Dermis blood vessel endothelial cell (primary cell): ENCODE results near the gene MZB1. TPM values are rescaled to one million over a fixed set of nuclear protein-coding genes. Genes with fewer than 3 reads are reported as not detected.

Experiments
- DNase-seq: peaks from one replicate; pipeline ENCODE4 v3.0.0; 2010
- total RNA-seq: library from RNA; depleted of rRNA; stranded (reverse); fragments of >200 nt; gene quantifications from 2 replicates; pipeline ENCODE4 v1.2.3, GENCODE V29; 2014

MZB1 gene
- total RNA-seq, result 0.14 TPM in 1 of 2 replicates, not detected in the other

GRCh38 chr5:139389701-139390638 lies at the start of gene MZB1:
Gene MZB1 (minus strand): TSS chr5:139389913. CDS start chr5:139389856, 57 bp downstream.
- DNase-seq, result no peak

GRCh38 chr5:139439013-139439903 lies 49.5 kb upstream of the MZB1 start, which contains the start of gene DNAJC18:
Gene DNAJC18 (minus strand): TSS chr5:139439525. CDS start chr5:139439445, 80 bp downstream.
- peak; percentile 92 for DNase-seq

GRCh38 chr5:139438707-139439012 lies 48.9 kb upstream of the MZB1 start:
- no peak for DNase-seq

- no peak for DNase-seq
Measured at GRCh38 chr5:139435676-139436075, 46.0 kb upstream of the MZB1 start.

GRCh38 chr5:139431706-139432105 lies 42.0 kb upstream of the MZB1 start:
- DNase-seq, result no peak

- no peak for DNase-seq
Measured at GRCh38 chr5:139430015-139430414, 40.3 kb upstream of the MZB1 start.

GRCh38 chr5:139426203-139426885 lies 36.6 kb upstream of the MZB1 start:
- DNase-seq, result no peak

- no peak for DNase-seq
Measured at GRCh38 chr5:139425497-139425896, 35.8 kb upstream of the MZB1 start.

GRCh38 chr5:139422307-139422893 lies 32.7 kb upstream of the MZB1 start:
- peak; percentile 86 for DNase-seq

- DNase-seq, result peak; percentile 36
Measured at GRCh38 chr5:139419226-139420192, 29.8 kb upstream of the MZB1 start.

GRCh38 chr5:139418793-139419192 lies 29.1 kb upstream of the MZB1 start:
- DNase-seq, result peak; percentile 37

GRCh38 chr5:139417214-139417613 lies 27.5 kb upstream of the MZB1 start:
- DNase-seq, result no peak

GRCh38 chr5:139416651-139417050 lies 26.9 kb upstream of the MZB1 start:
- no peak for DNase-seq

- DNase-seq, result no peak
Measured at GRCh38 chr5:139415869-139416268, 26.2 kb upstream of the MZB1 start.

- peak; percentile 73 for DNase-seq
Measured at GRCh38 chr5:139415221-139415861, 25.6 kb upstream of the MZB1 start.

- no peak for DNase-seq
Measured at GRCh38 chr5:139414581-139415130, 24.9 kb upstream of the MZB1 start.

GRCh38 chr5:139413963-139414362 lies 24.2 kb upstream of the MZB1 start:
- no peak for DNase-seq

GRCh38 chr5:139413153-139413552 lies 23.4 kb upstream of the MZB1 start:
- no peak for DNase-seq

- no peak for DNase-seq
Measured at GRCh38 chr5:139410993-139411828, 21.5 kb upstream of the MZB1 start.
